Measurements from ENCODE around the gene SOCS6. TPM values are rescaled to one million over a fixed set of nuclear protein-coding genes. Genes with fewer than 3 reads are reported as not detected.
"Not testable (repeated sequence)": the region's sequence is repeated elsewhere in the genome, so short reads cannot be mapped to it uniquely, and the experiment has no call there.

SOCS6 gene
- 1 to 10 TPM; 1.4 to 1.7 TPM for total RNA-seq

- no peaks in the 10 kb centered on the region for H3K9me3 Mint-ChIP-seq
- peak; percentile 59 to 63 for DNase-seq (ENCODE audit: low spot score in 2 of 2)
- H3K27ac Mint-ChIP-seq = peak within 1 kb of the TSS in 1 of 2 donors; percentile 74
- H3K36me3 Mint-ChIP-seq = no peaks in the 10 kb centered on the region
- peak; percentile 67 to 77 for ATAC-seq
Measured at GRCh38 chr18:70288851-70289328, at the start of gene SOCS6. TSS of gene SOCS6 (plus strand) at chr18:70289045. CDS start at chr18:70324669, 35,624 bp downstream.

GRCh38 chr18:70243131-70243929, 45.5 kb upstream of the SOCS6 start:
- no peak for ATAC-seq
- no peaks in the 10 kb centered on the region for H3K36me3 Mint-ChIP-seq
- DNase-seq (ENCODE audit: low spot score in 2 of 2) = no peak
- H3K27ac Mint-ChIP-seq = no peak overlapping the region
- H3K9me3 Mint-ChIP-seq = no peaks in the 10 kb centered on the region

- ATAC-seq (no peak), DNase-seq (ENCODE audit: low spot score in 2 of 2) (no peak)
- Mint-ChIP-seq H3K9me3 (no peaks in the 10 kb centered on the region), H3K27ac (no peak overlapping the region), H3K36me3 (no peaks in the 10 kb centered on the region)
Measured at GRCh38 chr18:70246061-70246466, 42.8 kb upstream of the SOCS6 start.

GRCh38 chr18:70249118-70249517, 39.7 kb upstream of the SOCS6 start:
- H3K27ac Mint-ChIP-seq = no peak overlapping the region
- DNase-seq (ENCODE audit: low spot score in 2 of 2) (no peak), ATAC-seq (no peak)
- H3K36me3 Mint-ChIP-seq = no peaks in the 10 kb centered on the region
- H3K9me3 Mint-ChIP-seq = no peaks in the 10 kb centered on the region

GRCh38 chr18:70249861-70250260, 39.0 kb upstream of the SOCS6 start:
- not testable (repeated sequence) for H3K9me3 Mint-ChIP-seq; H3K36me3 Mint-ChIP-seq; ATAC-seq; DNase-seq (ENCODE audit: low spot score in 2 of 2); H3K27ac Mint-ChIP-seq

GRCh38 chr18:70250781-70251180, 38.1 kb upstream of the SOCS6 start:
- Mint-ChIP-seq H3K27ac (no peak overlapping the region), H3K36me3 (no peaks in the 10 kb centered on the region), H3K9me3 (no peaks in the 10 kb centered on the region)
- ATAC-seq = no peak
- DNase-seq (ENCODE audit: low spot score in 2 of 2) = no peak

GRCh38 chr18:70256184-70256583, 32.7 kb upstream of the SOCS6 start:
- H3K9me3 Mint-ChIP-seq = no peaks in the 10 kb centered on the region
- no peak overlapping the region for H3K27ac Mint-ChIP-seq
- DNase-seq (ENCODE audit: low spot score in 2 of 2) (no peak), ATAC-seq (no peak)
- no peaks in the 10 kb centered on the region for H3K36me3 Mint-ChIP-seq

GRCh38 chr18:70256994-70257393, 31.9 kb upstream of the SOCS6 start:
- ATAC-seq (no peak), DNase-seq (ENCODE audit: low spot score in 2 of 2) (no peak)
- Mint-ChIP-seq H3K36me3 (no peaks in the 10 kb centered on the region), H3K9me3 (no peaks in the 10 kb centered on the region), H3K27ac (no peak overlapping the region)

GRCh38 chr18:70258243-70258642, 30.6 kb upstream of the SOCS6 start:
- ATAC-seq = no peak
- H3K27ac Mint-ChIP-seq = no peak overlapping the region
- H3K36me3 Mint-ChIP-seq = no peaks in the 10 kb centered on the region

GRCh38 chr18:70260683-70261082, 28.2 kb upstream of the SOCS6 start:
- Mint-ChIP-seq H3K36me3 (no peaks in the 10 kb centered on the region), H3K9me3 (no peaks in the 10 kb centered on the region), H3K27ac (no peak overlapping the region)
- ATAC-seq = no peak
- DNase-seq (ENCODE audit: low spot score in 2 of 2) = no peak

More at GRCh38 chr18:70258243-70258642, 30.6 kb upstream of the SOCS6 start:
- no peaks in the 10 kb centered on the region for H3K9me3 Mint-ChIP-seq
- no peak for DNase-seq (ENCODE audit: low spot score in 2 of 2)

GRCh38 chr18:70261141-70261788, 27.6 kb upstream of the SOCS6 start:
- no peaks in the 10 kb centered on the region for H3K9me3 Mint-ChIP-seq
- peak overlapping the region in 1 of 2 donors; percentile 65 for H3K27ac Mint-ChIP-seq
- no peaks in the 10 kb centered on the region for H3K36me3 Mint-ChIP-seq
- no peak for DNase-seq (ENCODE audit: low spot score in 2 of 2)
- ATAC-seq = no peak

- ATAC-seq = no peak
- H3K36me3 Mint-ChIP-seq = no peaks in the 10 kb centered on the region
- peaks cover 3 to 4% of the 10 kb centered on the region in 2 donors for H3K9me3 Mint-ChIP-seq
- no peak overlapping the region for H3K27ac Mint-ChIP-seq
- DNase-seq (ENCODE audit: low spot score in 2 of 2) = no peak
Measured at GRCh38 chr18:70263336-70263735, 25.5 kb upstream of the SOCS6 start.

GRCh38 chr18:70271742-70272141, 17.1 kb upstream of the SOCS6 start:
- Mint-ChIP-seq H3K27ac (no peak overlapping the region), H3K36me3 (peaks cover 16 to 23% of the 10 kb centered on the region in 2 donors), H3K9me3 (peaks cover 30 to 36% of the 10 kb centered on the region in 2 donors)
- DNase-seq (ENCODE audit: low spot score in 2 of 2) = no peak
- ATAC-seq = no peak

- Mint-ChIP-seq H3K27ac (no peak overlapping the region), H3K36me3 (peaks cover 16 to 23% of the 10 kb centered on the region in 2 donors), H3K9me3 (peaks cover 29 to 36% of the 10 kb centered on the region in 2 donors)
- ATAC-seq (peak in 1 of 2 donors; percentile 30), DNase-seq (ENCODE audit: low spot score in 2 of 2) (no peak)
Measured at GRCh38 chr18:70273021-70273420, 15.8 kb upstream of the SOCS6 start.

- peaks cover 19 to 25% of the 10 kb centered on the region in 2 donors for H3K9me3 Mint-ChIP-seq
- no peak for ATAC-seq
- no peak for DNase-seq (ENCODE audit: low spot score in 2 of 2)
- H3K27ac Mint-ChIP-seq = no peak overlapping the region
- H3K36me3 Mint-ChIP-seq = peaks cover 20 to 24% of the 10 kb centered on the region in 2 donors
Measured at GRCh38 chr18:70276416-70277191, 12.2 kb upstream of the SOCS6 start.

GRCh38 chr18:70279470-70279869, 9.4 kb upstream of the SOCS6 start:
- Mint-ChIP-seq H3K9me3 (peaks cover 8 to 14% of the 10 kb centered on the region in 2 donors), H3K36me3 (peaks cover 10 to 14% of the 10 kb centered on the region in 2 donors), H3K27ac (no peak overlapping the region)
- ATAC-seq = peak; percentile 48 to 52
- no peak for DNase-seq (ENCODE audit: low spot score in 2 of 2)
